ENCODE results near the gene OR1S2. TPM values are rescaled to one million over a fixed set of nuclear protein-coding genes. Genes with fewer than 3 reads are reported as not detected.

OR1S2 gene
- total RNA-seq, 1 donor from 2014 or later: not detected

Other genes starting within 250 kb of the OR1S2 start
- not detected for gene OR9Q1, start 180.3 kb downstream of the OR1S2 start, total RNA-seq
- gene OR6Q1, start 173.2 kb downstream of the OR1S2 start, total RNA-seq: not detected
- gene OR9I1, start 78.6 kb downstream of the OR1S2 start, total RNA-seq: not detected
- gene OR9Q2, start 15.1 kb downstream of the OR1S2 start, total RNA-seq: not detected
- not detected for gene OR1S1, start 8.6 kb upstream of the OR1S2 start, total RNA-seq
- gene OR10Q1, start 24.8 kb upstream of the OR1S2 start, total RNA-seq: not detected
- not detected for gene OR10W1, start 64.1 kb upstream of the OR1S2 start, total RNA-seq
- gene OR5B17, start 154.9 kb upstream of the OR1S2 start, total RNA-seq: not detected
- not detected for gene OR5B3, start 202.7 kb upstream of the OR1S2 start, total RNA-seq
- not detected for gene OR5B2, start 224.0 kb upstream of the OR1S2 start, total RNA-seq
- gene OR5B12, start 238.1 kb upstream of the OR1S2 start, total RNA-seq: not detected

Data from left ventricle myocardium superior (tissue), 1 donor.